T-helper 1 cell treated with Interleukin-12 subunit alpha and Interleukin-12 subunit beta and Interleukin-4 antibody, amounts not matched to agents 30 μg/mL and 1 μg/mL, for 36 hours (primary cell): ENCODE measurements around the gene WDR62.

Source experiments
- H3K27ac Mint-ChIP-seq: one replicate; pipeline ENCODE4 v1.8.0; 2021; ENCODE audit warnings: mild to moderate bottlenecking, mixed read lengths
- H3K27me3 Mint-ChIP-seq: one replicate; pipeline ENCODE4 v1.8.0; 2021; ENCODE audit warnings: low read depth, mixed read lengths
- H3K36me3 Mint-ChIP-seq: one replicate; pipeline ENCODE4 v1.8.0; 2021; ENCODE audit warnings: low read depth, mixed read lengths
- H3K4me1 Mint-ChIP-seq: one replicate; pipeline ENCODE4 v1.8.0; 2021; ENCODE audit warnings: low read depth, mixed read lengths
- H3K4me3 Mint-ChIP-seq: one replicate; pipeline ENCODE4 v1.8.0; 2021; ENCODE audit warnings: mild to moderate bottlenecking, moderate library complexity, mixed read lengths
- H3K9me3 Mint-ChIP-seq: one replicate; pipeline ENCODE4 v1.8.0; 2021; ENCODE audit warnings: mixed read lengths

The WDR62 gene

DNA sequence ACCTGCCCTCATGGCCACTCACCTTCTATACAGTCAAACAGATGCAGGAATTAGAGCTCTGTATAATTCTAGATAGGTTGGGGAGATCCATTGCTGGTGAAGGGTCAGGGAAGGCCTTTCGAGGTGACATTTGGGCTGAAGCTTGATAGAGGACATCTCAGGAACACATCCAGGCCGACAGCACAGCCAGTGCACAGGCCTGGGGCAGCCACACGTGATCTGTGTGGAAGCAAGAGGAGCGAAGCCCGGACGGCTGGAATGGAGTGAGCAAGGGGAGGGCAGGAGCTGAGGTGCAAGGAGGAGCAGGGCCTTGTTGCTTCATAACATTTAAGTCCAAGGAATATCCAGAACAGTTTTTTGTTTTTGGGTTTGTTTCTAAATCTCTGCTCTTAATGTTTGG is 51.7 kb downstream of the WDR62 start:
- Mint-ChIP-seq H3K36me3 (peaks cover 13% of the 10 kb centered on the region), H3K27ac (peak overlapping the region; percentile 11), H3K9me3 (no peaks in the 10 kb centered on the region), H3K4me1 (no peaks in the 10 kb centered on the region), H3K27me3 (no peaks in the 10 kb centered on the region), H3K4me3 (no peak overlapping the region)

DNA sequence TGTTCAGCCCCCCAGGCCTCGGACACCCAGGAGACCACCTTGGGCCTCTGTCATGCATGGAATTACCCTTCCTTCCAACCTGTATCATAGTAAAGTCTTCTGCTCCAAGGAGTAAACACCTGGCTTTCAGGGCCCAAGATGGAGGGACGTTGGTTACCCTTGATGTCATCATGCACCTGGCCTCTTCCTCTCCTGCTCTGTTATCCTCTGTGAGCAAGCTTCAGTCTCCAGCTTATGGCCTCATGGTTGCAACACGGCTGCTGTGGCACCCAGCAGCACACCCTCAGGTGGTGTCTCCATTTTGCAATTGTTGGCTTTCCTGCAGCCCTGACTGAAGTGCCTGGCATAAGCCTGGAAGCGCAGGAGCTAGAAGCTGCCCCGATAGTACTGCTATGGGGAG is 52.3 kb downstream of the WDR62 start:
- no peaks in the 10 kb centered on the region for H3K4me1 Mint-ChIP-seq
- H3K9me3 Mint-ChIP-seq, result no peaks in the 10 kb centered on the region
- no peak overlapping the region for H3K27ac Mint-ChIP-seq
- H3K4me3 Mint-ChIP-seq, result no peak overlapping the region
- H3K36me3 Mint-ChIP-seq, result peaks cover 15% of the 10 kb centered on the region
- H3K27me3 Mint-ChIP-seq, result no peaks in the 10 kb centered on the region

DNA sequence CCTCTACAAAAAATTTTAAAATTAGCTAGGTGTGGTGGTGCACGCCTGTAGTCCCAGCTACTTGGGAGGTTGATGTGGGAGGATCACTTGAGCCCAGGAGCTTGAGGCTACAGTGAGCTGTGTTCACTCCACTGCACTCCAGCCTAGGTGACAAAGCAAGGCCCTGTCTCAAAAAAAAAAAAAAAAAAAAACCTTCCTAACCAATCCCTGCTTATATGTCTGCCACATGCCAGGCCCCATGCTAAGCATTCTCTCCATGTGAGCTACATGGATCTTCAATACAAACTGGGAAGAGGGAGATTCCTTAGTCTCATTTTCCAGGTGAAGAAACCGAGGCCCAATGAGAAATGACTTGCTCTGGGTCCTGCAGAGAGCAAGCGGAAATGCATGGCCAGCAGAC is 54.0 kb downstream of the WDR62 start:
- H3K27ac Mint-ChIP-seq, result no peak overlapping the region
- no peak overlapping the region for H3K4me3 Mint-ChIP-seq
- H3K36me3 Mint-ChIP-seq, result peaks cover 15% of the 10 kb centered on the region
- no peaks in the 10 kb centered on the region for H3K27me3 Mint-ChIP-seq
- no peaks in the 10 kb centered on the region for H3K9me3 Mint-ChIP-seq
- peaks cover 6% of the 10 kb centered on the region for H3K4me1 Mint-ChIP-seq

DNA sequence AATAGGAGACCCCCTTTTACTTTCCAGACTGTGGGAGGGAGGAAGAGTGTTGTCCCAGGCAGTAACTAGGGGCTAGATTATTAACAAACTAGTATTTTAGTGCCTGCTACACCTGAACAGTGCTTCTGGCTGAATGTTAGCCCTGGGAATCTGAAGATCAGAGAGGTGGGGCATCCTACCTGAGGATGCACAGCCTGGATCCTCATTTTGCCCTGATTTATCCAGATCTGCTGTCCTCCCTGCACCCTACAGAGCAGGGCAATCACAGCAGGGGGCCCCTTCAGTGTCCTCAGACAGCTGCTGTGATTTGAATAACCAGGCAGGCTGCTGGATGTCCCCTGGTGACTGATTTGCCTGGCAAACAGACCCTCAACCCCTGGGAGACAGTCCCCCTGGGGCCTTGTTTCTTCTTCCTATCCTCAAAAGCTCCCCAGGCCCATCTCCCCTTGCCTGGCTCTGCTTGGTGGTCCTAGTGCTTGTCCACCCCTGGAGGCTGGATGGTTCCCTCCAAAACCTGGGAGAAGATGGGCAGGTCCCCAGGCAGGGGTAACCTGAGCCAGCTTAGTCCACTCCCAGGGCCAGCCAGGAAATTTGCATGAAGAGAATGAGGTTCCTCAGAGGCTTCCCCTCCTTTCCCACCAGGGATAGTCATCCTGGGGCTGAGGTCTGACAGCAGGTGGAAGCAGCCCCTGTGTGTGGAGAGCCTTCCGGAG is 55.9 kb downstream of the WDR62 start, which contains the start of gene OVOL3:
Gene OVOL3 (plus strand): TSS at position 657 of the 713 bp plus-strand sequence. CDS start 60 bp downstream, outside the sequence.
- Mint-ChIP-seq H3K4me3 (peak within 1 kb of the TSS; percentile 21), H3K4me1 (peaks cover 18% of the 10 kb centered on the region), H3K9me3 (no peaks in the 10 kb centered on the region), H3K36me3 (peaks cover 21% of the 10 kb centered on the region), H3K27ac (no peak within 1 kb of the TSS), H3K27me3 (peaks cover 5% of the 10 kb centered on the region)

DNA sequence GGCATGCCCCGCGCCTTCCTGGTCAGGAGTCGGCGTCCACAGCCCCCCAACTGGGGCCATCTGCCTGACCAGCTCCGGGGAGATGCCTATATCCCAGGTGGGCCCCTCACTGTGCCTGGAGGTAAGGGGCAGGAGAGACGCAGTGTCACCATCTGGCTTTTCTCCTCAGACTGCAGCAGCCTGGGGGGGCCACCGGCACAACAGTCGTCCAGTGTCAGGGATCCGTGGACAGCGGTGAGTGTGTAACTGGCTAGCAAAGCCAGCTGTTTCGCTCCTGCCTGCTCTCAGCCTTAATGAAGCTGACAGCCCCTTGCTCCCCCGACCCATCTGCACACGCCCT is 56.5 kb downstream of the WDR62 start:
- Mint-ChIP-seq H3K36me3 (peaks cover 23% of the 10 kb centered on the region), H3K4me1 (peaks cover 22% of the 10 kb centered on the region), H3K9me3 (no peaks in the 10 kb centered on the region), H3K27me3 (peaks cover 5% of the 10 kb centered on the region), H3K27ac (no peak overlapping the region), H3K4me3 (no peak overlapping the region)

DNA sequence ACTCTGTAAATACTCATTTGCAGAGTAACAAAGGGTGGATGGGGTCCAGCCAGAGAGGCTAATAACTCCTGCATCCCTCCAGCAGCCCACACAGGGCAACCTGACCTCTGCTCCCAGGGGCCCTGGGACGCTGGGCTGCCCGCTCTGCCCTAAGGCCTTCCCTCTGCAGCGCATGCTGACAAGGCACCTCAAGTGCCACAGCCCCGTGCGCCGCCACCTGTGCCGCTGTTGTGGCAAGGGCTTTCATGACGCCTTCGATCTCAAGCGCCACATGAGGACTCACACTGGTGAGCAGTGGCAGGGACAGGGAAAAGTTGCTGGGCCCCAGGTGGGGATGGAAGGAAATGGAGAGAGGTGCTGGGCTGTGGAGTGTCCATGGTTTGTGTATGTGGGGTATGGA is 58.0 kb downstream of the WDR62 start:
- Mint-ChIP-seq H3K9me3 (no peaks in the 10 kb centered on the region), H3K36me3 (peaks cover 26% of the 10 kb centered on the region), H3K27me3 (peaks cover 5% of the 10 kb centered on the region), H3K4me3 (peak overlapping the region; percentile 77), H3K4me1 (peaks cover 29% of the 10 kb centered on the region), H3K27ac (peak overlapping the region; percentile 70)

DNA sequence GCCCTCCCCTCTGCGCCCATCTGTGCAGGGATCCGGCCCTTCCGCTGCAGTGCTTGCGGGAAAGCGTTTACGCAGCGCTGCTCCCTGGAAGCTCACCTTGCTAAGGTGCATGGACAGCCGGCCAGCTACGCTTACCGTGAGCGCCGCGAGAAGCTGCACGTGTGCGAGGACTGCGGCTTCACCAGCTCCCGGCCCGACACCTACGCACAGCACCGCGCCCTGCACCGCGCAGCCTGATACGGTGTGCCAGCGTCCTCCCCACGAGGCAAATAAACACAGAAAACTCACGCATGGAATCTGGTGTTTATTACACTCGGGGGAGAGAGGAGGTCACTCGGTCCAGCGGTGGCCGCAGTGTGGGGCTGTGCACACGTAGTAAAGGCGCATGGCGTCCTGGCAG is 58.7 kb downstream of the WDR62 start:
- peaks cover 29% of the 10 kb centered on the region for H3K4me1 Mint-ChIP-seq
- H3K36me3 Mint-ChIP-seq, result peaks cover 28% of the 10 kb centered on the region
- H3K9me3 Mint-ChIP-seq, result no peaks in the 10 kb centered on the region
- peaks cover 5% of the 10 kb centered on the region for H3K27me3 Mint-ChIP-seq
- peak overlapping the region; percentile 99 for H3K27ac Mint-ChIP-seq
- H3K4me3 Mint-ChIP-seq, result peak overlapping the region; percentile 99

DNA sequence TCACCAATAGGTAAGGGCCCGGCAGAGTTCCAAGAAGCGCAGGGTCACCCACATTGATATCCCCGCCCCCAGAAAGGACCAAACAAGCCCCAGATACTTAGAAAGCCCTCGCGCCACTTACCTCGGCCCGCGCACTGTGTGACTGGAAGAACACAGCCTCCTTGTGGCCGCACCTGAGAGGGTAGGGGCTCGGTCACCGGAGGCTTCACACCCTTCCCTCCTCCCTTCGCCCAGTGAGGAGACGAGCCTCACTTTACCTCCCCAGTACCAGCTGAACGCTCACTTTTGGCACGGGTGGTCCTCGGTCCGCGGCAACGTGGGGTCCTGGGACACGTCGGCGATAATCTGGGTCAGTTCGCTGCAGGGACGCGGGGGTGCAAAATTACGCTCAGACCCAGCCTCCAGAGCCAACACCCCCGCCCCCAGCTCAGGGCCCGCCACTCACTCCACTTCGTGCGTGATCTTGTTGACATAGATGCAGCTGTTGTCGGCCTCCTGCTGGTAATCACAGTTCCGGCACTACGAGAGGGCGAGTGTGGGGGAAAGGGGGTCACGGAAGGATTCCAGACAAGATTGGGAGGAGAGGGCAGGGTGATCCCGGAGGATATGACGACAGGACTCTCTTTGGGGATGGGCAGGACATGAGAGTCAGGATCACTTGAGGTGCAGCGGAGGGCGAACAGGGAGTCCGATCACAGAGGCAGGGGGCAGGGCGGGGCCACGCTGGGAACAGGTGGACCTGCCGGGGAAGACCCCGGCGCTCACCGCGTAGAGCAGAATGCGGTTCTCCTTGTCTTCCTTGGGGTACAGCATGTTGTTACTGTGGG is 59.4 kb downstream of the WDR62 start:
- Mint-ChIP-seq H3K4me1 (peaks cover 29% of the 10 kb centered on the region), H3K27me3 (peaks cover 5% of the 10 kb centered on the region), H3K36me3 (peaks cover 28% of the 10 kb centered on the region), H3K4me3 (peak overlapping the region; percentile 99), H3K27ac (peak overlapping the region; percentile 99), H3K9me3 (no peaks in the 10 kb centered on the region)

DNA sequence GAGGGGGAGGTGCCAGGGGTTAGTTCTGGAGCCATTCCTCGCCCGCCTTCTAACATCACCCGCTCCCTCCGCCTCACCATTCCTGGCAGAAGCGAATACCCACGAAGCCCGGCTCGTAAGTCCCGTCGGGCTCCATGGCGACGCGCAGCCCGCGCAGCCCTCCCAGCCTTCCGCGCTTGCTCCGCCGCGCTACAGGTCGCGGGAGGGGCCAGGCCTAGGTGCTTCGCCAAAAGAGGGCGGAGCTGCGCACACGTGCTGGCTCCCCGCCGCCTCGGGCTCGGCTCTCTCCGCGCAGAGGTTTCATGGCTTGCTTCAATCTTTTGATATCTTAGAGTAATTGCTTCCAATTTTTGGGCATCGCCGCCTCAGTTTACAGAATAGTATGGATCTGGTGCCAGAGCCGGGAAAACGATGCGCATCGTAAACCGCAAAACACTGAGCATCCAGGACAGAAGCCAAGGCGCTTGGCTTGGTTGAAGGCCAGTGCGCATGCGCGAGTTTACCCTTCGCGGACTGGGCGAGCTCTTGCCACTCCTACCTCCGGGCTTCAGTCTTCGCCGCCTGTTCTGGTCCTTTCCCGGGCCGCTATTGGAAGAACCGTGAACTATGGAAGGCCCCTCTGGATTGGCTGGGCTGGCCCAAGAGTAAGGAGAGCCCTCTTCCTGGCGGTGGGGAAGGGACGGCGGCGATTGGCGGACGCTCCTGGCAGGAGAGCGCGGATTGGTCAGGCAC is 60.2 kb downstream of the WDR62 start, which contains the start of gene POLR2I:
Gene POLR2I (minus strand): TSS at position 155 of the 732 bp plus-strand sequence. CDS start 19 bp downstream, at position 136.
- Mint-ChIP-seq H3K4me1 (peaks cover 30% of the 10 kb centered on the region), H3K9me3 (no peaks in the 10 kb centered on the region), H3K4me3 (peak within 1 kb of the TSS; percentile 99), H3K27me3 (peaks cover 5% of the 10 kb centered on the region), H3K36me3 (peaks cover 29% of the 10 kb centered on the region), H3K27ac (peak within 1 kb of the TSS; percentile 99)

DNA sequence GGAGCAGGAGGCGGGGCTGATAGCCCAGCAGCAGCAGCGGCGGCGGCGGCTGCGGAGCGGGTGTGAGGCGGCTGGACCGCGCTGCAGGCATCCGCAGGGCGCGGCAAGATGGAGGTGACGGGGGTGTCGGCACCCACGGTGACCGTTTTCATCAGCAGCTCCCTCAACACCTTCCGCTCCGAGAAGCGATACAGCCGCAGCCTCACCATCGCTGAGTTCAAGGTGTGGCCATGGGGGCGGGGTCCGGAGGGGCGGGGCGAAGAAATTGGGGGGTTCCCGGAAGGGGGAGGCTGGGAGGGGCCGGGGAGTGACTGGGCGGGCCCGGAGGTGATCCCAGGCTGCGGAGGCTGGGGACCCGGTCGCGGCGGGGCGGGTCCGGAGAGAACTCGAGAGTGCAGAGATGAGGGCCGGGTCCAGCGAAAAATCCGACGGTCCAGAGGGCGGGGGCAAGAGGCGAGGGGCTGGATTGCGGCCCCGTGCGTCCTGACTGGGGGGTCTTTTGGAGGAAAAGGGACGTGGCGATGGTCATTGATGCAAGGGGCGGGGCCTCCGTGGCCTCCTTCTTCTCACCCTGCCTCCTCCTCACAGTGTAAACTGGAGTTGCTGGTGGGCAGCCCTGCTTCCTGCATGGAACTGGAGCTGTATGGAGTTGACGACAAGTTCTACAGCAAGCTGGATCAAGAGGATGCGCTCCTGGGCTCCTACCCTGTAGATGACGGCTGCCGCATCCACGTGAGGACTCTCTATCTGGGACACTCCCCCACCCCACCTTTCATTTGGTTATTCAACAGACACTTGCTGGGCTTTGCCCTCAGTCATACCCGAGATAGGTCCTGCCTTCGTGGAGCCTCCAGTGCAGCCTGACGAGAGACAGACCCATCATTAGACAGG is 61.0 kb downstream of the WDR62 start, which contains the start of gene TBCB:
Gene TBCB (plus strand): TSS at position 16 of the 891 bp plus-strand sequence. CDS start 93 bp downstream, at position 109.
- H3K4me1 Mint-ChIP-seq, result peaks cover 32% of the 10 kb centered on the region
- H3K36me3 Mint-ChIP-seq, result peaks cover 32% of the 10 kb centered on the region
- H3K4me3 Mint-ChIP-seq, result peak within 1 kb of the TSS; percentile 99
- no peaks in the 10 kb centered on the region for H3K9me3 Mint-ChIP-seq
- peak within 1 kb of the TSS; percentile 99 for H3K27ac Mint-ChIP-seq
- H3K27me3 Mint-ChIP-seq, result peaks cover 5% of the 10 kb centered on the region

DNA sequence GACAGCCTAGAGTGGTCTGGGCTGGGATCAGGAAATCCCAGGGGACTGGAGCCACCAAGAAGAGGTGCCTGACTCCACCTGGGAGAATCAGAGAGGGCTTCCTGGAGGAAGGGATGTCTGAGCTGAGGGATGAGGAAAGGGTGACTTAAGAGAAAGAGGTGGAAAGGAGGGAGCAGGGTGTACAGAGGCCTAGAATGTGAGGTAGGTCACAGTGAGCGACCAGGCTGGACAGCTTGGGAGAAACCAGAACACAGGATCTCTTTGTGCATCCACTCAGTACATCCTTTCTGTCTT is 61.6 kb downstream of the WDR62 start:
- H3K36me3 Mint-ChIP-seq, result peaks cover 32% of the 10 kb centered on the region
- peak overlapping the region; percentile 99 for H3K27ac Mint-ChIP-seq
- H3K9me3 Mint-ChIP-seq, result no peaks in the 10 kb centered on the region
- H3K27me3 Mint-ChIP-seq, result peaks cover 5% of the 10 kb centered on the region
- H3K4me1 Mint-ChIP-seq, result peaks cover 32% of the 10 kb centered on the region
- peak overlapping the region; percentile 99 for H3K4me3 Mint-ChIP-seq

DNA sequence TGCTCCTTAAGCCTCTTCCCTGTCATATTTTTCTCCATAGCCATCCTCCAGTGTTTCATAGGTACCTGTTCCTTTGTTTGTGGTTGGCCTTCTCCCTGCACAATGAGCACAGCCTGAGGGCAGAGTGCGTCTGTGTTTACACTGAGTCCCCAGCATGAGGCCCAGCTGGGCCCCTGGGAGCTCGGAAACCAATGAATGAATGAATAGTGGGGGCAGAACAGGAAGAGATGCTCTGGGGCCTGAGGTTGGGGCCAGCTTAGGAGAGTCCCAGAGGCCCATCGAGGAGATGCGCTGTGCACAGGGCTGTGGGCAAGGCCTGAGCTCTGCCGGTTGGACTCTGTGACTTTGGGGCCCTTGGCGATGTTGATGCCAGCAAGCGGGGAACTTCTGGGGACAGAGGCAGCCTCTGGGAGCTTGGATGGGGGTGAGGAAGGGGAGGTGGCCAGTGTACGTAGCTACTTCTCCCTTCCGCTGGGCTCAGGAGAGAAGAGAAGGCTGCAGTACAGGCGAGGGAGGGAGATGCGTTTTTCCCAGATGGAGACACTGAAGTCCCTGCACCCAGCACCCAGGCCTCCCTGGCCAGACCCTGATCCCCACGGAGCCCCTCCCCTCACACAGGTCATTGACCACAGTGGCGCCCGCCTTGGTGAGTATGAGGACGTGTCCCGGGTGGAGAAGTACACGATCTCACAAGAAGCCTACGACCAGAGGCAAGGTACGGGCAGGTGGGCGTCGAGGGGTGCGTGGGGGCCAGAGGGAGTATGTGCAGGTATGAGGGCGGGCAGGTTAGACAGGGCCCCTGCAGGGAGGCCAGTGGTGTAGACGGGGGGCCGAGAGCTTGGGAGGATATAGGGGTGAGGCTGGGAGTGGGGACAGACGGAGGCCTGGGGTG is 65.6 kb downstream of the WDR62 start:
- H3K4me1 Mint-ChIP-seq, result peaks cover 13% of the 10 kb centered on the region
- H3K4me3 Mint-ChIP-seq, result no peak overlapping the region
- peaks cover 28% of the 10 kb centered on the region for H3K36me3 Mint-ChIP-seq
- no peaks in the 10 kb centered on the region for H3K27me3 Mint-ChIP-seq
- H3K27ac Mint-ChIP-seq, result peak overlapping the region; percentile 31
- no peaks in the 10 kb centered on the region for H3K9me3 Mint-ChIP-seq

DNA sequence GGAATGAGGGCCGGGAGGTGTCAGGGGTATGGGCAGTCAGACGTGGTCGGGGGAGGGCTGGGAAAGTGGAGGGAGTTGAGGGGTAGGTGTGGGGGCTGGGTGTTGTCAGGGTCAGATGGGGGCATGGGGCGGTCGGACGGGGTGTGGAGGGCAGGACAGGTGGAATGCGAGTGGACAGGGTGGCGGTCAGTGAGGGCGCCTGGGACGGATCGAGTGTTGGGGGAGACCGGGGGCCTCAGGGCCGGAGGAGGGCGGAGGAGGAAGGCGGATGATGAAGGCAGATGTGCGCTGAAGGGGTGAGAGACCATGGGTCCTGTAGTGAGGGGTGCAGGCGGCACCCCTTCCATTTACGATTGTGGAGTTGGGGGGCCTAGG is 66.3 kb downstream of the WDR62 start:
- Mint-ChIP-seq H3K27ac (no peak overlapping the region), H3K27me3 (no peaks in the 10 kb centered on the region), H3K9me3 (no peaks in the 10 kb centered on the region), H3K36me3 (peaks cover 34% of the 10 kb centered on the region), H3K4me3 (no peak overlapping the region), H3K4me1 (peaks cover 13% of the 10 kb centered on the region)
